ENCODE results near the gene IDH3G.

IDH3G gene

DNA sequence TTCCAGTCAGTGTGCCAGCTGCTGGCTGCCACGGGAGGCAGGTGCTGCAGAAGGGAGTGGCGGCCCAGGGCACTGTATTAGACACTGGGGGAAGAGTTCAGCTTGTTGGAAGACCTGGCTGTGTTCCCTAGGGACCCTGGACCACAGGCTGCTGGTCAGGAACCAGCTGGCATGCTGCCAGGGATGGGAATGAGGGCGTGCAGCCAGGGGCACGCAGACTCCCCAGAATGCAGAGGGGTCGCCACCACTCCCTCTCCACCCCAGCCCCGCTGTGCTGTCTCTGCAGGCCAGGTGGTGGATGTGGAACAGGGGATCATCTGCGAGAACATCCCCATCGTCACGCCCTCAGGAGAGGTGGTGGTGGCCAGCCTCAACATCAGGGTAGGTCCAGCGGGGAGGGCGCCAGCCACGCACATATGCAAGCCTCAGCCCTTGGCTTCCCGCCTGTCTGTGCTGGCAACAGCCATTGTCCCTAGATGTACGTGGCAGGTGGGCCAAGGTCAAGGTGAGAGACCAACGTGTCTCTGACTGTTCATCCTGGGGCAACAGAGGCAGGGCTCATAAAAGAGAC, 57.2 kb downstream of the IDH3G start:
- TF ChIP-seq SUZ12 (IDR thresholded peaks at IDR 0.05) (no peak), CTBP1 (IDR thresholded peaks at IDR 0.05; ENCODE audit: borderline replicate concordance) (no peak), ELF4 (IDR thresholded peaks at IDR 0.05) (no peak), TARDBP (IDR thresholded peaks at IDR 0.05) (no peak), NFRKB (IDR thresholded peaks at IDR 0.05) (no peak), L3MBTL2 (conservative IDR thresholded peaks at IDR 0.05) (no peak), ZNF384 (IDR thresholded peaks at IDR 0.05) (no peak), ARNT (IDR thresholded peaks at IDR 0.05) (no peak), BHLHE40 (IDR thresholded peaks at IDR 0.05; ENCODE audit: borderline replicate concordance) (no peak), FOXM1 (IDR thresholded peaks at IDR 0.05; ENCODE audit: borderline replicate concordance) (no peak), FOXK2 (IDR thresholded peaks at IDR 0.05) (no peak), LEF1 (IDR thresholded peaks at IDR 0.05; ENCODE audit: borderline replicate concordance) (no peak), FOXA1 (IDR thresholded peaks at IDR 0.05) (no peak), HDGF (IDR thresholded peaks at IDR 0.05; ENCODE audit: borderline replicate concordance) (no peak), SP1 (IDR thresholded peaks at IDR 0.05) (no peak)
- TF ChIP-seq, protein P1, sequence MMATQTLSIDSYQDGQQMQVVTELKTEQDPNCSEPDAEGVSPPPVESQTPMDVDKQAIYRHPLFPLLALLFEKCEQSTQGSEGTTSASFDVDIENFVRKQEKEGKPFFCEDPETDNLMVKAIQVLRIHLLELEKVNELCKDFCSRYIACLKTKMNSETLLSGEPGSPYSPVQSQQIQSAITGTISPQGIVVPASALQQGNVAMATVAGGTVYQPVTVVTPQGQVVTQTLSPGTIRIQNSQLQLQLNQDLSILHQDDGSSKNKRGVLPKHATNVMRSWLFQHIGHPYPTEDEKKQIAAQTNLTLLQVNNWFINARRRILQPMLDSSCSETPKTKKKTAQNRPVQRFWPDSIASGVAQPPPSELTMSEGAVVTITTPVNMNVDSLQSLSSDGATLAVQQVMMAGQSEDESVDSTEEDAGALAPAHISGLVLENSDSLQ (IDR thresholded peaks at IDR 0.05): no peak
- DNase-seq (ENCODE audit: extremely low spot score): no peak
- ChIA-PET POLR2A (no interaction called here), CTCF (no interaction called here)

DNA sequence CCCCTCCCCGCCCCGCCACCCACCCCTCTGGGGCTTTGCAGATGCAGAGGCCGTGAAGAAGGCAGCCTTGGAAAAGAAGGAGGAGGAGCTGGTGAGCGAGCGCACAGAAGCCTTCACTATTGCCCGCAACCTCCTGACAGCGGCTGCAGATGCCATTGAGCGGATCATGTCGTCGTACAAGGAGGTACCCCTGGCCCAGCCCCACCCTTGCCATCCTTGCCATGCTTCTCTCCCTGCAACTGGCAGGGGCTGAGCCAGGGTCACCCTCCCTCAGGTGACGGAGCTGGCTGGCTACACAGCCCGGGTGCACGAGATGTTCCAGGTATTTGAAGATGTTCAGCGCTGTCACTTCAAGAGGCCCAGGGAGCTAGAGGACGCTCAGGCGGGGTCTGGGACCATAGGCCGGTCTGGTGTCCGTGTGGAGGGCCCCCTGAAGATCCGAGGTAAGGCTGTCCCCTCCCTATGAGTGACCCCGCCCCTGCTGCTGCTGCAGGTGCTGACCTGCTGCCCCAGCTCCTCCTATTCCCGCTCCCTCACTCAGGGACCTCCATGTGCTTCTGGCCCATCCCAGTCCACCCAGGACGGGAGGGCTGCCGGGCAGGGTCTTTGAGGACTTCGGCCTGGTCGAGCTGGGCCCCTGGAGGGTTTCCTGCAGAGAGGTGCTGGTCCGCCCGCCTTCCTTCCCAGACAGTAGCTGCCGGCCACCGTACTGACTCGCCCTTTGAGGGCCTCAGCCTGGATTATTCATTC, 57.9 kb downstream of the IDH3G start:
- TF ChIP-seq LEF1 (IDR thresholded peaks at IDR 0.05; ENCODE audit: borderline replicate concordance) (no peak), HDGF (IDR thresholded peaks at IDR 0.05; ENCODE audit: borderline replicate concordance) (no peak), L3MBTL2 (conservative IDR thresholded peaks at IDR 0.05) (no peak), FOXM1 (IDR thresholded peaks at IDR 0.05; ENCODE audit: borderline replicate concordance) (no peak), ZNF384 (IDR thresholded peaks at IDR 0.05) (no peak)
- no peak for DNase-seq (ENCODE audit: extremely low spot score)
- ChIA-PET POLR2A (no interaction called here), CTCF (no interaction called here)
